ENCODE measurements around the gene BCAS1.

GRCh38 chr20:54048891-54049545 lies 21.4 kb downstream of the BCAS1 start:
- TF ChIP-seq CTCF (IDR thresholded peaks at IDR 0.05) (no peak), POLR2A (IDR thresholded peaks at IDR 0.05) (no peak)

All from body of pancreas (tissue), 4 donors.